CD4-positive, alpha-beta T cell treated with Interleukin-6 for 4 hours (primary cell): ENCODE measurements around the gene ATP5F1A.

Experiments used
- DNase-seq: peaks from one replicate; pipeline ENCODE4 v3.0.0-alpha.2; 2020; ENCODE audit warnings: mixed read lengths

The ATP5F1A gene

DNA sequence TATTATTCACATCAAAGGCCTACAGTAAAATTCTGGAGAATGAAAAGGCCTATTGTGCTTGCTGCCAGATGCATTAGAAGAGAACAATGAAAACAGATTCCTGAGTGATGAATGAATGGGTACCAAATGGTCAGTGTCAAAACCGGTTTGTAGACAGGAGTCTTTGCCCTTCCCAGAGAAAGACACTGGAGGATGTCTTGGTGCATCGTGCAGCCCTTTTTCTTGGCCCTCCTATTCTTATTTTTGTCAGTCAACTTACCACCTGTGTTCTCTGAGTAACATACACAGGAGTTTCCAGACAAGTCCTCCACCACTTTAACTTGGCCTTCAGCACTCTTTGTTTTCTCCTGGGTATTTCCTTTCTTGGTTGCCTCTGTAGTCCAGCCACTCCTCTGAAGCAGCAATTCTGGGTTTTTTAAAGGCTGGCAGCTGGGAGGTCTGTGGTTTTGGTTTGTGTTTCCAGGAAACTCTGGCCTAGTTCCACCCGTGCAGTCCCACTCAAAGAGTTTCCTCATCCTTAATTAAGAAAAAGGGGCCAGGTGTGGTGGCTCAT lies 55.4 kb downstream of the ATP5F1A start:
- peak; percentile 9 for DNase-seq

DNA sequence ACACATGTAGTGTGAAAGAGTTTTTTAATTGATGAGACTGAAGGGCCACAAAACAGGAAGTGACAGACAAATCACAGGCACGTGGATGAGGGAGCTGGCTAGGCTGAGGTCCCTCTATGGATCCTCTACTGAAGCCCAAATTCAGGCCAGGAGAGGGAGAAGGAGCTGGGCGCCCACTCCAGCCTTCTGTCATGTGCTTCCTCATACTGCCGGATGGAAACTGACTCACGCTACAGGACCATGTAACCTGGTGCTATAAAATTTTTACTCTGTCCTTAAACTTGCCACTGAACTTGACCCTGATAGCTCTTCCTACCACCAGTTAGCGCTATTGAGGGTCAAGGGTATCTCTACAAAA lies 57.4 kb downstream of the ATP5F1A start:
- DNase-seq = no peak

DNA sequence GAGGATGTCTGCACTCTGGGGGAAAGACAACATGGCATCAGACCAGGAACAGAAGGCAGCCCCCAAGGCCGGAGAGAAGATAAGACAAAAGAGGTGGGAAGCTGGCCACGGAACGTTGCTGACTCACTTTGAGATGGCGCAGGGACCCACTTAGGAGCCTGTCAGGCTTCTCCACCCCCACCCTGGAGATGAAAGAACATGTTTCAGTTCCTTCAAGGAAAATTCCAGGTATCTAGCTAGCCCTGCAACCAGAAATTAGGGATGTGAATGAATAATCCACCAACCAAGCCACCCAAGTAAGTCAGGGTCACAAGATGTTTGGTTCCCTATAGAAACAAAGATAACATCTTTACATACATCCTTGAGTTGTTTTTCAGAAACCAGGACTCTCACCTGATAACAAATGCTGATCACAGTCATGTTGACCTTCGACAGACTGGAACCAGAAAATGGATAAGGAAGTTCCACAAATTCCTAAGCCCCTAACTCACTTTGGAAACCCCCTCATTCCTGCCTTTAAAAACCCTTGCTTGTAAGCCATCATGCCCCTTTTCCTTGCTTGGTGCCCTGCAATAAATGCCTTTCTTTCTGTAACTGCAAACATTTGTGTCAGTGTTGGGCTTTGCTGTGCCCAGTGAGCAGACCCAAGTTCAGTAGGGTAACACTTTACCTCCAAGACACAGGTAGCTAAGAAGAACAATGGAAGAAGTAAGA lies 57.9 kb downstream of the ATP5F1A start:
- DNase-seq = no peak

DNA sequence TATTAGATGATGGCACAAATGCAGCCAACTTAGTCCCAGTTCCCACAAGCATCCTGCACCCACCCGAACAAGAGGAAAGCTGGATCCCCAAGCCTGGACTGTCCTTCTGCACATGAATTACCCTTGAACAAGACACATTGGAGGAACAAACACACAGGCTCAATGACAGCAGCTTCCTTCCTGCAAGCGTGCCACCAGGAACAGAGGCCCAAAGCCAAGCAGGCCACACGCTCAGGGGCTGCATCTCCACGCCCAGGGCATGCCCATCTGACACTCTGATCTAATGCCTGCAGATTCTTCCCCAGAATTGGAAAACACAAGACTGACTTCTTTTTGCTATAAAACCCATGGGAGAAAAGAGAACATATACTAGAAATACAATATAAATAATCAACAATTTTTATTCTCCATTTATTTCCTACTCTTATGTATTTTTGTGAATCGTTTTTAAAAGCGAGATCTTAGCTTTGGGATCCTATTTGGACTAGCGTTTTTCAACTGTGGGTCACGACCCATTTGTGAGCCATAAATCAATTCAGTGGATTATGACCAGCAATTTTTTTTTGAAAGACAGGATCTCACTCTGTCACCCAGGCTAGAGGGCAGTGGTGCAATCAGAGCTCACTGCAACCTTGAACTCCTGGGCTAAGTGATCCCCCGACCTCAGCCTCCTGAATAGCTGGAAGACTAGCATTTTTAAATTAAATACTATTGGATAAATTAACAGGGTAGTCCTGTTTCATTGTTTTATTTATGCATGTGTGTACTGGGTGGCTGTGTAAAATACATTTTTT lies 60.4 kb downstream of the ATP5F1A start:
- no peak for DNase-seq

DNA sequence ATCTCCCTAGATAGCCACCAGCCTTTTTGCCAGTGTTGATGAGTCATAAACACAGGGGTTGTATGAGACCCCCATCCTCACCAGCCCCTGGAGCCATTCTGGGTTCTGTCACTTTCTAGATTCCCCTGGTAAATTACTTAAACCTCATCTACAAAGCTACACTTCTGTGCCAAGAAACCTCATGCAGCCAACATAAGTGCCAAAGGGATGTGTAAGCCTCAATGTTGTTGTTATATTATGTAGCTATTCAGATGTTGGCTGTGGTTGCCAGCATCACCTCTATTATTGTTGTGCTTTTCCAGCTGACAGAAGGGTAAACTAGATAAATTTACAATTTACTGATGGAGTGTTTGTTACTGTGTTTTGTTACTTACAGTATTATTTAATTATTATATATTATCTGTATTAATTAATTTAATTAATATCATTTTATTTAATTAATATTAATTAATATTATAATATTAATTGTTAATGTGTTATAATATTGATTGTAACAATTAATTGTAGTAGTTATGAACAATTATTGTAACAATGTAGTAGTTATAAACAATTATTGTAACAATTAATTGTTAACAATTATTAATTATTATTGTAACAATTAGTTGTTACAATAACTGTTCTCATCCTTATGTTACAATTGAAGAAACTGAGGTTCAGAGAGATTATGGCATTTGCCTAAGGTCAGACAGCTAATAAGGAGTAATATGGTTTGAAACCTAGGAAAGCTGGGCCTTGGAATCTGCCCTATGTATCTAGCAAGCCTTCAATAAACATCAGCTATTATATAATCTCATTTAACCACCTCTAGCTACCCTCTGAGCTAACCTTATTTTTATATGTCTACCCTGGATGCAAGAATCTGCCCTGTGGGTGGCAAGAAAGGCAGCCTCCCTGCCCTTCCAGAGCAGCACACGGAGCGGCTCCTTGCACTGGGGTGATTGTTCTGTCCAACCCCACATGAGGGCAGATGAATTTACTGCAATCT lies 62.1 kb downstream of the ATP5F1A start:
- no peak for DNase-seq

DNA sequence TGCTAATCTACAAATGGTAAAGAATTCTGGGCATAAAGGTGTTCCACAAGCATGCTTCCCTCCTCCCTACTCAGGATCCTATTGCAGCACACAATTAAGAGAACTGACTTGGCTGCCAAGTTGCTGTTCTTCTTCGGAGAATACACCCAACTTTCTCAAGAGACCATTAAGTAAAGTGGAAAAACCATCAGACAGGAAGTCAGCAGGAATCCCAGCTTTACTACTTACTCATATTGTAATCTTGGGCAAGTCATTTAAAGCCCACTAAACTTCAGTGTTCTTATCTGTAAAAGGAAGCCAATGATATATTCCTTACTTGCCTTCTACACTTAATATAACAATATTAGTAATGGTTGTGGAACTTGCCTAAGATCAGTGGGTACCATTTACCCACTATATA lies 63.9 kb downstream of the ATP5F1A start:
- DNase-seq = no peak

DNA sequence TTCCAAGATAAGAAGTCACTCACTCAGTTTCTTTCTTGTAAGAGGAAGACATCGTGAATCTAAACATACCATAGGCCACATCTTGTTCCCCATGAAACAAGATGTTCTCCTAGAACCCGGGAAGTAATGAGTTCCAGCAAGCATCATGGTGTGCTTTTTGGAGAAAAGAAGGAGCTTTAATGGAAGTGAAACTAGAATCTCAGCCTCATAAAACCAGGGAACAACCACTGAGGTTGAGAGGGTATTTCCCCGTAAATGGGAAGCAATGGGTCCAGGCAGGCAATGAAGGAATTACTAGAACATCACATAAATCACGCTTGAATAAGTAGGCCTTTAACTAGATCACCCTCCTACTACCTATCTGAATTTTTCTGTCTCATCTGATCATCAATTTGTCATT lies 66.4 kb downstream of the ATP5F1A start:
- DNase-seq = no peak
